DOHH2 (cell line): Measurements from ENCODE around the gene CCDC77.

Source experiments
- EZH2phosphoT487 ChIP-seq: fragments of 200-600 bp; sonication (generic); IDR thresholded peaks from 2 replicates; pipeline ENCODE4 v1.6.1; 2017; ENCODE audit warnings: borderline replicate concordance, mild to moderate bottlenecking, antibody characterized with exemption, low read length, moderate library complexity, mixed read lengths
- TF ChIP-seq, protein P1 (sequence below): fragments of 200-600 bp; sonication (generic); IDR thresholded peaks from one replicate; pipeline ENCODE4 v1.5.1; 2014; ENCODE audit warnings: antibody characterized with exemption, mild to moderate bottlenecking, low read depth, low read length; ENCODE audit not compliant: poor library complexity, severe bottlenecking

GRCh38 chr12:480831-481816 is 79.7 kb downstream of the CCDC77 start:
- TF ChIP-seq, protein P1, sequence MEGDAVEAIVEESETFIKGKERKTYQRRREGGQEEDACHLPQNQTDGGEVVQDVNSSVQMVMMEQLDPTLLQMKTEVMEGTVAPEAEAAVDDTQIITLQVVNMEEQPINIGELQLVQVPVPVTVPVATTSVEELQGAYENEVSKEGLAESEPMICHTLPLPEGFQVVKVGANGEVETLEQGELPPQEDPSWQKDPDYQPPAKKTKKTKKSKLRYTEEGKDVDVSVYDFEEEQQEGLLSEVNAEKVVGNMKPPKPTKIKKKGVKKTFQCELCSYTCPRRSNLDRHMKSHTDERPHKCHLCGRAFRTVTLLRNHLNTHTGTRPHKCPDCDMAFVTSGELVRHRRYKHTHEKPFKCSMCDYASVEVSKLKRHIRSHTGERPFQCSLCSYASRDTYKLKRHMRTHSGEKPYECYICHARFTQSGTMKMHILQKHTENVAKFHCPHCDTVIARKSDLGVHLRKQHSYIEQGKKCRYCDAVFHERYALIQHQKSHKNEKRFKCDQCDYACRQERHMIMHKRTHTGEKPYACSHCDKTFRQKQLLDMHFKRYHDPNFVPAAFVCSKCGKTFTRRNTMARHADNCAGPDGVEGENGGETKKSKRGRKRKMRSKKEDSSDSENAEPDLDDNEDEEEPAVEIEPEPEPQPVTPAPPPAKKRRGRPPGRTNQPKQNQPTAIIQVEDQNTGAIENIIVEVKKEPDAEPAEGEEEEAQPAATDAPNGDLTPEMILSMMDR = no peak
- no peak for TF ChIP-seq EZH2phosphoT487
